Body of pancreas (tissue), 4 donors: ENCODE results near the gene TET2. TPM values are rescaled to one million over a fixed set of nuclear protein-coding genes. Genes with fewer than 3 reads are reported as not detected.

Experiments
- ATAC-seq: fragments of 150-250 bp; one replicate; pipeline ENCODE4 v1.9.1; 2016
- DNase-seq, 4 donors: peaks; one replicate each; pipeline ENCODE4 v3.0.0-alpha.2; 2019
- H3K27ac ChIP-seq, 4 donors: fragments of 200-600 bp; sonication (generic); 1 replicate in 3 of 4; 2 replicates in 1 of 4; pipeline versions ENCODE4 v1.5.1 to v1.6.1; 2016 to 2019; ENCODE audit warnings: mild to moderate bottlenecking in 1 of 4, mixed read lengths in 1 of 4, moderate library complexity in 1 of 4
- H3K27me3 ChIP-seq, 2 donors: fragments of 200-600 bp; sonication (generic); one replicate each; pipeline ENCODE4 v1.6.0; 2016; ENCODE audit warnings: mild to moderate bottlenecking in 1 of 2
- H3K36me3 ChIP-seq, 2 donors: fragments of 200-600 bp; sonication (generic); replicated peaks in 1 of 2; 2 replicates each; pipeline ENCODE4 v1.5.1; 2016; ENCODE audit warnings: low read depth in 2 of 2; ENCODE audit not compliant: insufficient read depth in 1 of 2
- H3K4me1 ChIP-seq: fragments of 200-600 bp; sonication (generic); one replicate; pipeline ENCODE4 v1.6.0; 2016
- H3K4me3 ChIP-seq, 2 donors: fragments of 200-600 bp; sonication (generic); 1 replicate in 1 of 2; 2 replicates in 1 of 2; pipeline ENCODE4 v1.5.1; 2016 to 2019
- H3K9me3 ChIP-seq, 3 donors: fragments of 200-600 bp; sonication (generic); 1 replicate in 2 of 3; 2 replicates in 1 of 3; pipeline ENCODE4 v1.5.1; 2016
- POLR2A ChIP-seq, 3 donors: fragments of 450-650 bp; IDR thresholded peaks; one replicate each; pipeline ENCODE4 v1.6.1; 2016; ENCODE audit warnings: antibody characterized with exemption in 3 of 3, mild to moderate bottlenecking in 2 of 3
- WGBS, 2 donors: methylation state at CpG; one replicate each; pipeline ENCODE4 v1.1.5; 2017; 5-methylcytosine and 5-hydroxymethylcytosine counted together
- intact Hi-C: fragments of 100-400 bp; cut with DNase I; formaldehyde crosslinking; loops from one replicate; pipeline ENCODE4 v1.15.1; 2023
- total RNA-seq, 2 donors: library from RNA; depleted of rRNA; stranded (reverse); fragments of >200 nt; gene quantifications; one replicate each; pipeline ENCODE4 v1.1.0, GENCODE V29; 2016
- TF ChIP-seq, protein P1 (sequence below), 7 experiments: fragments of 450-650 bp in 4 of 7; fragments of 200-600 bp in 3 of 7; sonication (generic) in 3 of 7; IDR thresholded peaks; one replicate each; pipeline ENCODE4 v1.5.1; 2016 to 2019; ENCODE audit warnings: antibody characterized with exemption in 7 of 7

Gene TET2
- total RNA-seq, 2 donors from 2014 or later = 11.2 to 17.5 TPM

DNA sequence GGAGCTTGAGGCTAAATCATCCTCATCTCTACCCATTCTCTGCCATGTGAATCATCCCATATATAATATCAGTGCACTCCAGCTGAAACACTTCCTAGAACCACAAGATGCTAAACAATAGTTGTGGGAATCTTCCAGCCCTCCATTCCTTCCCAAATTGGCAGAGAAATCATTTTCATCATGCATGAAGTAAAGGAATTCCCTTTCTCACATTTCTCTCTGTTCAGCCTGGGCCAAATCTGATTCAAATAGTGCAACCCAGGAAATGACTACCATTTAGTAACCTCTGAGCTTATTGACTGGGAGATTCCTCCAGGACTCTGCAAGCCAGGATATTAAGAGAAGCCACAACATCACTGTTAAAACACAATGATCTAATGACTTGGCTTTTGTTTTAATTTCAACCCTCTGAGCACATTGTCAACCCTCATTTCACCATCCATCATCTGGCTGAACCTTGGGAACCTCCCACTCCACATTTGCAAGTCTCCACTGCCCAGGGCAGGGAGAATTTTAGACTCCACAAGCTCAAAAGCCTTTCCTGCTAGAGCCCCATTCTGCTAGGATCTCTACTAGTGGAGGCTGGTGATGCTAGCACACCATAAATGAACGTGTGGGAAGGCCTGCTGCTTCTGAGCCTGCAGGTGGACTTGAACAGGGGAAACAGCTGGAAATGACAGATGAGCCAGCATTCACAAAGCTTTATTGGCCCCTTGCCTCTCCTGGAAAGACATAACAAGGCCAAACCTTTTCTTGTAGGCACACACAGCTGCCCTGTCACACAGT lies 133.9 kb downstream of the TET2 start:
- no peaks in the 10 kb centered on the region for H3K9me3 ChIP-seq
- intact Hi-C loops = no loop called here
- ATAC-seq (no peak), DNase-seq (peak in 2 of 4 donors; percentile 15 to 45)
- H3K27ac ChIP-seq = no peak overlapping the region
- H3K36me3 ChIP-seq = peaks cover 0 to 8% of the 10 kb centered on the region in 2 donors
- no peak for TF ChIP-seq POLR2A (IDR thresholded peaks at IDR 0.05)
- TF ChIP-seq, protein P1, sequence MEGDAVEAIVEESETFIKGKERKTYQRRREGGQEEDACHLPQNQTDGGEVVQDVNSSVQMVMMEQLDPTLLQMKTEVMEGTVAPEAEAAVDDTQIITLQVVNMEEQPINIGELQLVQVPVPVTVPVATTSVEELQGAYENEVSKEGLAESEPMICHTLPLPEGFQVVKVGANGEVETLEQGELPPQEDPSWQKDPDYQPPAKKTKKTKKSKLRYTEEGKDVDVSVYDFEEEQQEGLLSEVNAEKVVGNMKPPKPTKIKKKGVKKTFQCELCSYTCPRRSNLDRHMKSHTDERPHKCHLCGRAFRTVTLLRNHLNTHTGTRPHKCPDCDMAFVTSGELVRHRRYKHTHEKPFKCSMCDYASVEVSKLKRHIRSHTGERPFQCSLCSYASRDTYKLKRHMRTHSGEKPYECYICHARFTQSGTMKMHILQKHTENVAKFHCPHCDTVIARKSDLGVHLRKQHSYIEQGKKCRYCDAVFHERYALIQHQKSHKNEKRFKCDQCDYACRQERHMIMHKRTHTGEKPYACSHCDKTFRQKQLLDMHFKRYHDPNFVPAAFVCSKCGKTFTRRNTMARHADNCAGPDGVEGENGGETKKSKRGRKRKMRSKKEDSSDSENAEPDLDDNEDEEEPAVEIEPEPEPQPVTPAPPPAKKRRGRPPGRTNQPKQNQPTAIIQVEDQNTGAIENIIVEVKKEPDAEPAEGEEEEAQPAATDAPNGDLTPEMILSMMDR (IDR thresholded peaks at IDR 0.05) = no peak
- WGBS, 2 donors = 21 to 22% methylated on average over 1 of the region's 1 CpG
- no peaks in the 10 kb centered on the region for H3K27me3 ChIP-seq
- no peak overlapping the region for H3K4me3 ChIP-seq
- H3K4me1 ChIP-seq = peaks cover 6% of the 10 kb centered on the region

DNA sequence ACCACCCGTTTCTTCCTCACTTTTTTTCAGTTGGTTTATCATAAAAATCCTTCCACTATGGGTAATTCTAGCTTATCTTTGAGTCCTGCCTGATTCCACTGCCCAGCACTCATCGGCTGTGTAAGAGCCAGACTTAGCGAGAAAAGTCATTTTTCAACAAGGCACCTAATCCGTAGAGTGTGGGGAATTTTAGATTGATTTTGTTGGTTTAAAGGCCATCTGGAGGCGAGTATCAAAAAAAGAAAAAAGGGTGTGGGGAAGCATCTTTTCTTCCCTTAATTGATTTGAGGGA lies 134.4 kb downstream of the TET2 start:
- H3K4me1 ChIP-seq = peaks cover 6% of the 10 kb centered on the region
- ATAC-seq (no peak), DNase-seq (no peak)
- no peaks in the 10 kb centered on the region for H3K27me3 ChIP-seq
- H3K9me3 ChIP-seq = no peaks in the 10 kb centered on the region
- TF ChIP-seq, protein P1 (IDR thresholded peaks at IDR 0.05) = no peak
- TF ChIP-seq POLR2A (IDR thresholded peaks at IDR 0.05) = no peak
- 27 to 34% methylated on average over 5 of the region's 5 CpGs for WGBS, 2 donors
- intact Hi-C loops = no loop called here
- peaks cover 0 to 3% of the 10 kb centered on the region in 2 donors for H3K36me3 ChIP-seq
- no peak overlapping the region for H3K4me3 ChIP-seq
- H3K27ac ChIP-seq = no peak overlapping the region

DNA sequence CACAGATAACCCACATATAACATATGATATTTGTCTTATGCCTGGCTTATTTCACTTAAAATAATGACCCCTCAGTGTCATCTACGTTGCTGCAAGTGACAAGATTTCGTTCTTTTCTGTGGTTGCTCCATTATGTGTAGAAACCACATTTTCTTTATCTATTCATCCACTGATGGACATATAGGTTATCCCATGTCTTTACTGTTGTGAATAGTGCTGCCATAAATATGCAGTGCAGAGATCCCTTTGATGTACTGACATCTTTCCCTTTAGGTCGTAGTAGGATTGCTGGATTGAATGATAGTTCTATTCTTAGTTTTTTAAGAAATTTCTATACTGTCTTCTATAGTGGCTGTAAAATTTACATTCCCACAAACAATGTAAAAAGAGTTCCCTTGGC lies 135.8 kb downstream of the TET2 start:
- Histone ChIP-seq H3K27me3 (no peaks in the 10 kb centered on the region), H3K4me1 (peaks cover 6% of the 10 kb centered on the region), H3K27ac (no peak overlapping the region), H3K4me3 (no peak overlapping the region), H3K9me3 (no peaks in the 10 kb centered on the region), H3K36me3 (no peaks in the 10 kb centered on the region)
- ATAC-seq = no peak
- TF ChIP-seq POLR2A (IDR thresholded peaks at IDR 0.05) = no peak
- TF ChIP-seq, protein P1 (IDR thresholded peaks at IDR 0.05) = no peak
- intact Hi-C loops = no loop called here
- no peak for DNase-seq
- WGBS, 2 donors = 78 to 87% methylated on average over 3 of the region's 3 CpGs

DNA sequence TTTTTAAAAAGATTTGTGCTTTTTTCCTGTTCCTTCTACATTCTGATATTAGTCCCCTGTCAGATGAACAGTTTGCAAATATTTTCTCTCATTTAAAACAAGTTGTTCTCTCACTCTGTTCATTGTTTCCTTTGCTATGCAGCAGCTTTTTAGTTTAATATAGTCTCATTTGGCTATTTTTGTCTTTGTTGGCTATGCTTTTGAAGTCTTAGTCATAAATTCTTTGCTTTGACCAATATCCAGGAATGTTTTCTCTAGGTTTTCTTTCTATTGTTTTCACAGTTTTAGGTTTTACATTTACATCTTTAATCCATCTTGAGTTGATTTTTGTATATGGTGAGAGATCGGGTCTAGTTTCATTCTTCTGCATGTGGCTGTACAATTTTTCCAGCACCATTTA lies 136.8 kb downstream of the TET2 start:
- ATAC-seq = no peak
- intact Hi-C loops = no loop called here
- WGBS, 2 donors = 90 to 96% methylated on average over 1 of the region's 1 CpG

More for the DNA sequence above, 136.8 kb downstream of the TET2 start:
- Histone ChIP-seq H3K4me3 (no peak overlapping the region), H3K9me3 (no peaks in the 10 kb centered on the region), H3K27ac (no peak overlapping the region), H3K27me3 (no peaks in the 10 kb centered on the region), H3K4me1 (peaks cover 6% of the 10 kb centered on the region), H3K36me3 (no peaks in the 10 kb centered on the region)
- DNase-seq = no peak
- TF ChIP-seq, protein P1 (IDR thresholded peaks at IDR 0.05) = no peak
- no peak for TF ChIP-seq POLR2A (IDR thresholded peaks at IDR 0.05)
